Left cardiac atrium (tissue), 4 donors: Measurements from ENCODE around the gene ADM5. TPM values are rescaled to one million over a fixed set of nuclear protein-coding genes. Genes with fewer than 3 reads are reported as not detected.

ENCODE experiments used
- ATAC-seq, 2 donors: fragments of 200-7000 bp; cut with Tn5 transposase; one replicate each; pipeline ENCODE4 v1.9.1; 2020; ENCODE audit warnings: mild to moderate bottlenecking in 2 of 2, moderate library complexity in 2 of 2
- DNase-seq: peaks from one replicate; pipeline ENCODE4 v3.0.0-alpha.2; 2020
- intact Hi-C, 2 donors: fragments of 100-400 bp; cut with DNase I; formaldehyde crosslinking; loops; one replicate each; pipeline versions ENCODE4 v1.14.1 to v1.15.1; 2022 to 2023
- long read RNA-seq: library from polyadenylated mRNA; unstranded; transcript quantifications from one replicate; pipeline ENCODE4 v2.0.0, GENCODE V29; 2021
- total RNA-seq, 2 donors: library from RNA; stranded (reverse); fragmentation: NEBNext Ultra II Directional; extraction: Animal tissue kit (Norgen Biotek cat#: 25700); gene quantifications; one replicate each; pipeline ENCODE4 v1.2.1, GENCODE V29; 2021
- donor health status: DM: no; HTN: yes; CAD: no.
- donor health status: DM: no; HTN: yes; CAD: no; lungs with severe emphysema.
- donor health status: DM: yes; HTN: yes; CAD: no.
- donor health status: Dilated cardiomyopathy.

Gene ADM5, protein sequence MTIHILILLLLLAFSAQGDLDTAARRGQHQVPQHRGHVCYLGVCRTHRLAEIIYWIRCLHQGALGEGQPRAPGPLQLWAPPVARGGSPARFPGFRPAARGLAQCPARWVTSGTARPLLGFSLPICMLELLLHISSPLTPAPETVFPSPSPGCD
- total RNA-seq: 1 to 10 TPM; 1.1 to 1.2 TPM
- long read RNA-seq: 0 reads

DNA sequence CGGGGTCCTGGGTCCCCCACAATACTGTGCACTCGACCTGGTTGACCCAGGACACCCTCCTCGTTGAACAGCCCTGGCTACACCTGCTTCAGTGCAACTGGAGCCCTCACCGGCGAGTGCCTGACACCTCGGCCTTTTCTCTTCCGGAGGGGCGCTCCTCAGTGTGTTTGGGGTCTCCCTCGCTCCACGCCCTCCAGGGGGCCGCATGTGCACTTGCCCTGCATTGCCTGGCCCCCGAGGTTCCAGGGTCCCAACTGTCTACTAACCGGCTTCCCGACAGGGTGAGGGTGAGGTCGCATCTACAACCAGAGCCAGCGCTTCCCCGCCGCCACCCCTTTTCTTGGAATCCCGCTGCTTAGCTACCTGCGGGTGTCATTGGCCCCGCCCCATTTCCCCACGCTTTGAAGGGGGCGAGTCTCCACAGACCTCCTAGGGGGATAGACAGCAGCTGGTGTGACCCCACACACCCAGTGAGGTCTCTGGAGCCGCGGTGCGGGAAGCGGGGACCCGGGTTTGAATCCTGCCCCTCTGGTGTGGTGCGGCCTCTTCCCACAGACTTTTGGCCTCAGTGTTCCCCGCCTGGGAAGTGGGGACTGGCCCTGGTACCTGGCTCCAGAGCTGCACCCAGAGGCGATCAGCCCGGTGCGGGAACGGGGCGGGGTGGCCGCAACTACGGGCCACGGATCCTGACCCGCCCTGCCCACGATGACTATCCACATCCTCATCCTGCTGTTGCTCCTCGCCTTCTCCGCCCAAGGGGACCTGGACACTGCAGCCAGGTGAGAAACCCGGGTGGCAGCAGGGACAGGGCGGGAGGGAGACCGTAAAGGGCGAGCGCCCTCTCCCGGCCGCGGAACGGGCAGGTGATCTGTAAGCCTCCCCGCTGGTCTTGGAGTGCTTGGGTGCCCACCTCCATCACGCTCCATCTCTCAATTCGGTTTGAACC lies at the start of gene ADM5:
ADM5 (plus strand) TSS at position 462 of the 946 bp plus-strand sequence; CDS start at position 706, 244 bp downstream.
- ATAC-seq (peak; percentile 27 to 35), DNase-seq (no peak)
- intact Hi-C loops: loop anchor here (5.0 to 10.0 kb wide), 2 partner anchors 73 to 115 kb away; partner anchors contain the start of gene TSKS (in 1 of the 2)

DNA sequence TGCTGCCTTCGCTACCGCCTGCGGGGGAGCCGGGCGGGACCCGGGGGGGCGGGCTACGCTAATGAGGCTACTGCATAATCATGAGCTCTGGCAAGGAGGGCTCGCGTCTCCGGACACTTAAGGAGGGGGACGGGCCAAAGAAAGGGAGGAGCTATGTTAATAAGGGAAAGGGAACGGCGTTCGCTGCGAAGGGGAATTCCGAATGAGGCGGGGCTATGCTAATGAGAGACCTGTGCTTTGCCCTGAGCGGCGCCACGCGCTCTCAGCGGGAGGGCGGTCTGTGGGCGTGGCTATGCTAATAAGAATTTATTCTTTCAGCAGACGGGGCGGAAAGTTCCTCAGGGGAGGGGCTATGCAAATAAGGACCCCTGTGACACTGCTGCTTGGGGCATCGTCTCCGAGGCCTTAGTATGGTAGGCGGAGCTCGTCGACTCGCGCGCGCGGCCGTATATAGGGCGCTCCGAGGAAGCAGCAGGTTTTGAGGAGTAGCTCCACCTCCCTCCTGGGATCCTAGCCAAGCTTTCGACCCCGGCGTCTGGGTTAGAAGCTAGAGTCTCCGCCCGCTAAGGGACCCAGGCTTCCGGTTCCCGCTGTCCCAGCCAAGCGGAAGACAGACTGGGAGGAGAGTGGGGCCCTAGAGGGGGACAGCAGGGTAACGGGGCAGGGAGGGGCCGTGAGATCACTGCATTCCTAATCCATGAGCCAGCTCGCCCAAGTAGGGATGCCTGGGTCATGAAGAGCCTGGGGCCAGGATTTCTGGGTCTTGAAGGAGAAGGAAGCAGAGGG lies 49.1 kb upstream of the ADM5 start, which contains the start of gene RRAS:
RRAS (minus strand) TSS at position 31 of the 786 bp plus-strand sequence. CDS start 45 bp downstream, outside the sequence.
- DNase-seq (peak; percentile 100), ATAC-seq (peak; percentile 73 to 76)
- intact Hi-C loops: no loop called here

DNA sequence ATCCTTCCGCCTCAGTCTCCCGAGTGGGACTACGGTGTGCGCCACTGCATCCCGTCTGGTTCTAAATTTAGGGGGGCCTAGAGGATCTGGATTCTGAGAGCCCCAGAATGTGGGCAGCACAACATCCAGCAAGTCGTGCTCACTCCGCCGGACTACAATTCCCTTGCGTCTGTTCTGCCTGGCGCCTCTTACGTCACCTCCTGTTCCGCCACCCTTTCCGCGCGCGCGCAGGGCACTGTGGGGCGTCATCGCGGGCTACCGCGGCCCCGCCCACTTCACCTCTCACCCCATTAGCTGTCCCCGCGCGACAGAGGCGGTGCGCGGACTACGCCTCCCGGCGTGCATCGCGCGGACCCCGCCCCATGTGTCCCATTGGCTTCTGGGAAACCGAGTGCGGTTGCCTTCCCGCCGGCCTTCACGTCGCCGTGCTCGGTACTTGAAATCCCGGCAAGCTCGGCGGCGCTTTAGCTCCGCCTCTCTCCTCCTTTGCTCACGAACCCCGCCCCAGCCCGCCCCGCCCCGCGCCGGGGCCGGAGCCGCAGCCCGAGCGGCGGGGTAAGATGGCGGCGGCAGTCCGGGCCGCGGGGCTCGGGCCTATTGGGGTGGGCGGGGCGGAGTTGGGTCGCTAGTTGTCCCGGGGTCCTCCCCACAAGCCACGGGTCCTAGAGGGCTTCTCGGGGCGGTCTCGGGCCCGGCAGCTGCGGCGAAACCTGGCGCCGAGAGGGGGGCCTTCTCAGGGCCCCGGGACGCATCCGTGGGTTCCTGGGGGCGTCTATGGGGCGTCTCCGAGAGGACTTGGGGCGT lies 47.5 kb upstream of the ADM5 start, which contains the start of gene SCAF1:
SCAF1 (plus strand) TSS at position 522 of the 804 bp plus-strand sequence. CDS start 2,818 bp downstream, outside the sequence.
- DNase-seq: peak; percentile 100
- intact Hi-C loops: no loop called here

DNA sequence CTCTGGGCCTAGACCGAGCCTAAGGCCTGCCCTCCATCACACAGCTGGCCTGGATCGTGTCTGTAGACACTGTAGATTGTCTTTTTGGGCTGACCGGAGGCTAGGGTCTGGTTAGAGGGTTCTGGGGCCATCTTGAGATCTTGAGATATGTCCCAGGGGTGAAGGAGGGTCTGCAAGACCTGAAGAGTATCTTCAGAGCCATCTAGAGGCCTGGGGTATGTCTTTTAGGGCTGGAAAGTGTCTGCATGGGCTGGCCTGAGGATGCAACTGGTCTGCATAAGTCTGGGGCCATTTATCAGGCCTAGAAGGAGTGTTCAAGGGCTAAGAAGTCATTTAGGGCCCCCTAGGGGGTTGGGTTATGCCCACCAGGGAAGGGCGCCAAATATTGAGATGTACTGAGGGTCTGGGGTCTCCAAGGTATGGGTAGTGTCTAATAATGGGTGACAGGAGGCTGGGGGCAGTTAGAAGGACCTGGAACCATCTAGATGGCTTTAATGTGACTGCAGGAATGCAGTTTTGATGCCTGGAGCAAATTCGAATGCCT lies 46.8 kb upstream of the ADM5 start:
- ATAC-seq (no peak), DNase-seq (no peak)
- intact Hi-C loops: no loop called here

More for the DNA sequence above, 47.5 kb upstream of the ADM5 start, which contains the start of gene SCAF1:
- peak; percentile 80 to 81 for ATAC-seq

DNA sequence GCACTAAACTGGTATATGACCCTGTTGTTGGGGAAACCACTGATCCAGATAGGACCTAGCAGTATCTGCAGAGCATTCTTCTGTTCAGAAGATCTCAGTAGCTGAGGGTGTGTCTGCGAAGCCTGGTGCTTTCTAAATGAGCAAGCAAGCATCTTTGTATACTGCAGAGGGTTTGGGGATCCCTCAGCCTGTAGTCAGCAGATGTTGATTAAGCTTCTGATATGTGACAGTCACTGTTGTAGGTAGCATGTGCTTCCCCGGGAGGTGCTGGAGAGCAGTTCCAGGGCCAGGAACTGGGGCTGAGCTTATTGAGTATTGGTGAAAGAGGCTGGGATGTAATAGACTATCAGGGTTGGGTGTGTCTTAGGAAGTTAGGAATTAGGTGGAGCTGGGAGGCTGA lies 45.9 kb upstream of the ADM5 start:
- DNase-seq (no peak), ATAC-seq (no peak)
- intact Hi-C loops: no loop called here

DNA sequence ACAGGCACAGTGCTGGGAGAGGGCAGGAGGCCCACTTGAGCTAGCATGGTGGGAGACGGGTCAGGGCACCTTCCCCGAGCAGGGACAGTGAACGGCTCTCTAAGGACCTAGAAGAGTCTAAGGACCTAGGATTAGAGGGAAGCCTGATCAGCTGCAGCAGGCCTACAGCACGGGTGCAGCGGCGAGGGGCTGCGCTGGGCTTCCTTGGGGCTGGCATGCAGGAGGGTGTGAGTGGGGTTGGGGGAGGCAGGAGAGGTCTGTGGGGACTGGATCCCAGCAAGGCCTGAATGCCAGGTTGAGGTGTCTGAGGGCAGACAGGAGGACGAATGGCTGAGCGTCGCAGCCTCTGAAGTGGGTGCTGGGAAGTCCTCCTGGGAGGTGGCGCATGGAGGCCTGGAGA lies 43.8 kb upstream of the ADM5 start:
- ATAC-seq: no peak
- no peak for DNase-seq
- intact Hi-C loops: no loop called here

DNA sequence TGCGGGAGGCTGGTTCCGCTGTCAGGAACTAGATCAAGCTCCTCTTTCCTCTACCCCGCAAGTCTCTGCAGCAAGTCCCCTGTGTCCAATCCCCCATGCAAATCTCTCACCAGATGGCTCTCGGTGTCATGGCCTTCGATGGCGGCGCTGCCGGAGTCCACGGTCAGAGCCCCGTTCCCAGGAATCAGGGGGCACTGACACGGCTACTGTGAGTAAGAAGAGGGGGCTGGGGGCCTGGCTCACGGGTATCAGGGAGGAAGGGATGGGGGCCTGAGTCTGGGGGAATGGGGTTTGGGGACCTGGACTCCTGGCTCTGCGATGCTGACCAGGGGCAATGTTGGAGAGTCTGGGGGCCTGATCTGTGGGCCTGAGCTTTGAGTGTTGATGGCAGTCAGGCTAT lies 43.4 kb upstream of the ADM5 start:
- intact Hi-C loops: no loop called here
- ATAC-seq (no peak), DNase-seq (no peak)

DNA sequence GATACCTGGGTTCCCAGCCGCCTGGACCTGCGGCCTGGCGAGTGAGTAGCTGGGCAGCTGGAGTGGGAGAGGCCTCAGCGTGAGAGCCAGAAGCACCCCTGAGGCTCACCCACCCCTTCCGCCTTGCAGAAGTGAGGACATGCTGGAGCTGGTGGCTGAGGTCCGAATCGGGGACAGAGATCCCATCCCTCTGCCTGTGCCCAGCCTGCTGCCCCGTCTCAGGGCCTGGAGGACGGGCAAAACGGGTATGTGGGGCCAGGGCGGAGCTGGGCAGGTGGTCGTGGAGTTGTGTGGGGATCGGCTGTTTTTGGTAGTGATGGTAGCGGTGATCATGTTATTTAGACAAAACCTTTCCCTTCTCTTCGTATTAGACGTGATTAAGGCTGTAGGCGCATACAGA lies 42.8 kb upstream of the ADM5 start:
- DNase-seq (no peak), ATAC-seq (no peak)
- intact Hi-C loops: no loop called here

DNA sequence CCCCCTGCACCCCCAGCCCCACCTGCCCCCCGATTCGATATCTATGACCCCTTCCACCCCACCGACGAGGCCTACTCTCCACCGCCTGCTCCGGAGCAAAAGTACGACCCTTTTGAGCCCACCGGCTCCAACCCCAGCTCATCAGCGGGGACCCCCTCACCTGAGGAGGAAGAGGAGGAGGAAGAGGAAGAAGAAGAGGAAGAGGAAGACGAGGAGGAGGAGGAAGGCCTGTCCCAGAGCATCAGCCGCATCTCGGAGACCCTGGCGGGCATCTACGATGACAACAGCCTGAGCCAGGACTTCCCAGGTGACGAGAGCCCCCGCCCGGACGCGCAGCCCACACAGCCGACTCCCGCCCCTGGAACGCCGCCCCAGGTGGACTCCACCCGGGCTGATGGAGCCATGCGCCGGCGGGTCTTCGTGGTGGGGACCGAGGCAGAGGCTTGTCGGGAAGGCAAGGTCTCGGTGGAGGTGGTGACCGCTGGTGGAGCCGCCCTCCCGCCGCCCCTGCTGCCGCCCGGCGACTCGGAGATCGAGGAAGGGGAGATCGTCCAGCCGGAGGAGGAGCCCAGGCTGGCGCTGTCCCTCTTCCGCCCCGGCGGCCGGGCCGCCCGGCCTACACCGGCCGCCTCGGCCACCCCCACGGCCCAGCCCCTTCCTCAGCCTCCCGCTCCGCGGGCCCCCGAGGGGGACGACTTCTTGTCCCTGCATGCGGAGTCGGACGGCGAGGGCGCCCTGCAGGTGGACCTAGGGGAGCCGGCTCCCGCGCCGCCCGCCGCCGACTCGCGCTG lies 38.2 kb upstream of the ADM5 start:
- intact Hi-C loops: no loop called here
- ATAC-seq: no peak
- no peak for DNase-seq

DNA sequence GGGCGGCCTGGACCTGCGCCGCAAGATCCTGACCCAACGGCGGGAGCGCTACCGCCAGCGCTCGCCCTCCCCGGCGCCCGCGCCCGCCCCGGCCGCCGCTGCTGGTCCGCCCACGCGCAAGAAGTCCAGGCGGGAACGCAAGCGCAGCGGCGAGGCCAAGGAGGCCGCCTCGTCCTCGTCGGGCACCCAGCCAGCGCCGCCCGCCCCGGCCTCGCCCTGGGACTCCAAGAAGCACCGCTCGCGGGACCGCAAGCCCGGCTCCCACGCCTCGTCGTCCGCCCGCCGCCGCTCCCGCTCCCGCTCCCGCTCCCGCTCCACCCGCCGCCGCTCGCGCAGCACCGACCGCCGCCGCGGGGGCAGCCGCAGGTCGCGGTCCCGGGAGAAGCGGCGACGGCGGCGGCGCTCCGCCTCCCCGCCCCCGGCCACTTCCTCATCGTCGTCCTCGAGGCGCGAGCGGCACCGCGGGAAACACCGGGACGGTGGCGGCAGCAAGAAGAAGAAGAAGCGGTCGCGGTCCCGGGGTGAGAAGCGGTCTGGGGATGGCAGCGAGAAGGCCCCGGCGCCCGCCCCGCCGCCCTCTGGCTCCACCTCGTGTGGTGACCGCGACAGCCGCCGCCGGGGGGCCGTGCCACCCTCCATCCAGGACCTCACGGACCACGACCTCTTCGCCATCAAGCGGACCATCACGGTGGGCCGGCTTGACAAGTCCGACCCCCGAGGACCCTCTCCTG lies 37.4 kb upstream of the ADM5 start:
- ATAC-seq (no peak), DNase-seq (no peak)
- intact Hi-C loops: no loop called here

DNA sequence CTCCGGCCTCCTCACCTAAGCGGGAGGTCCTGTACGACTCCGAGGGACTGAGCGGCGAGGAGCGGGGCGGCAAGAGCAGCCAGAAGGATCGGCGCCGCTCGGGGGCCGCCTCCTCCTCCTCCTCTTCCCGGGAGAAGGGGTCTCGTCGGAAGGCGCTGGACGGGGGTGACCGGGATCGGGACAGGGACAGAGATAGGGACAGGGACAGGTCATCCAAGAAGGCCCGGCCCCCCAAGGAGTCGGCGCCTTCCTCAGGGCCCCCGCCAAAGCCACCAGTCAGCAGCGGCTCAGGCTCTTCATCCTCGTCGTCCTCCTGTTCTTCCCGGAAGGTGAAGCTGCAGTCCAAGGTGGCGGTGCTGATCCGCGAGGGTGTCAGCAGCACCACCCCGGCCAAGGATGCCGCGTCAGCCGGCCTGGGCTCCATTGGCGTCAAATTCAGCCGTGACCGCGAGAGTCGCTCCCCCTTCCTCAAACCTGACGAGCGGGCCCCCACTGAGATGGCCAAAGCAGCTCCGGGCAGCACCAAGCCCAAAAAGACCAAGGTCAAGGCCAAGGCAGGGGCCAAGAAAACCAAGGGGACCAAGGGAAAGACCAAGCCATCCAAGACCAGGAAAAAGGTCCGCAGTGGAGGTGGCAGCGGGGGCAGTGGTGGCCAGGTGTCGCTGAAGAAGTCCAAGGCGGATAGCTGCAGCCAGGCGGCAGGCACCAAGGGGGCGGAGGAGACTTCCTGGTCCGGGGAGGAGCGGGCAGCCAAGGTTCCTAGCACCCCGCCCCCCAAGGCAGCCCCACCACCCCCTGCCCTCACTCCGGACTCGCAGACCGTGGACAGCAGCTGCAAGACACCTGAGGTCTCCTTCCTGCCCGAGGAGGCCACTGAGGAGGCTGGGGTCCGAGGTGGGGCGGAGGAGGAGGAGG lies 36.6 kb upstream of the ADM5 start:
- intact Hi-C loops: no loop called here
- DNase-seq (no peak), ATAC-seq (no peak)

DNA sequence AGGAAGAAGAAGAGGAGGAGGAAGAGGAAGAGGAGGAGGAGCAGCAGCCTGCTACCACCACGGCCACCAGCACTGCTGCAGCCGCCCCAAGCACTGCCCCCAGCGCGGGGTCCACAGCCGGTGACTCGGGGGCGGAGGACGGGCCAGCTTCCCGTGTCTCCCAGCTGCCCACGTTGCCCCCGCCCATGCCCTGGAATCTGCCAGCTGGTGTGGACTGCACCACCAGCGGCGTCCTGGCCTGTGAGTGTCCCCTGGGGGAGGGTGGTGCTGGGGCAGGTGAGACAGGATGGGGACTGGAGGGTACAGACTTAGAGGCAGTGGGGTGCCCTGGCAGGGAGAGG lies 36.0 kb upstream of the ADM5 start:
- intact Hi-C loops: no loop called here
- no peak for DNase-seq
- ATAC-seq: no peak

DNA sequence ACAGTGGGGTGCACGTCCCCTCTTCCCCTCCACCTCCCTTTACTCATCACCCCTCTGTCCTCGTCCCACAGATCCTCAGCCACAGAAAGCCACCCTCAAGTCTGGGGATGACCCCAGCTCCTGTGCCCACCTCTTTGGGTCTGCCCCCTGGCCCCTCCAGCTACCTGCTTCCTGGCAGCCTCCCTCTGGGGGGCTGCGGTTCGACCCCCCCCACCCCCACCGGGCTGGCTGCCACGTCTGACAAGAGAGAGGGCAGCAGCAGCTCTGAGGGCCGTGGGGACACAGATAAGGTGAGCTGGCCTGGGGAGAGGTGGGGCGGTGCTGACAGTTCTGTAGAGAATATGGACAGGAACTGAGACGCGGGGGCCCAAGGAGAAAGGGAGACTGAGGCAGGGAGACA lies 34.8 kb upstream of the ADM5 start:
- intact Hi-C loops: no loop called here
- ATAC-seq (no peak), DNase-seq (no peak)

DNA sequence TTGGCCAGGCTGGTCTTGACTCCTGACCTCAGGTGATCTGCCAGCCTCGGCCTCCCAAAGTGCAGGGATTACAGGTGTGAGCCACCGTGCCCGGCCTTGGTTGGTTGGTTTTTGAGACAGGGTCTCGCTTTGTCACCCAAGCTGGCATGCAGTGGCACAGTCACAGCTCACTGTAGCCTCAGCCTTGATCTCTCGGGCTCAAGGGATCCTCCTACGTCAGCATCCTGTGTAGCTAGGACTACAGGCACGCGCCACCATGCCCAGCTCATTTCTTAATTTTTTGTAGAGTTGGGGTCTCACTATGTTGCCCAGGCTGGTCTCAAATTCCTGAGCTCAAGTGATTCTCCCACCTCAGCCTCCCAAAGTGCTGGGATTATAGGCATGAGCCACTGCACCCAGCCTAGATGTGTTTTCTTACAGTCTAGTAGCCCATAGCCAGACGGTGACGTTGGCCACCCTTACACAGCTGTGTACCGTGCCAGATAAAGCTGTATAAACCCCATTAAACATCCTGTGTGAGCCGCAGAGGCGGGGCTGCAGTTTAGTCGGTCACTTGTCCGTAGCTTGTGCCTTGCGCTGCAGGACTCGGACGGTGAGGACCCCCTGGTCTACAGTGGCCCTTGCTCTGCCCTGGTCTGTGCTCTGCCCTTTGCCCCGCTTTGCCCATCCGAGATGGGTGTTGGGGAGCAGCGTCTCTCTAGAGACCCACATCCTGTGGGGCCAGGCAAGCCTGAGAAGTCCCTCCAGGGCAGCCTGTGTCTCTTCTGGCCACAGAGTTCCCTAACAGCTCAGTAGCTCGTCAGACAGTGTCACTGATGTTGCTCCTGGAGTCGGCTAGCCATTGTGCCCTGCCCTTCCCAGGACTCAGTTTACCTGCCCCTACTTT lies 33.6 kb upstream of the ADM5 start:
- DNase-seq (no peak), ATAC-seq (no peak)
- intact Hi-C loops: no loop called here

DNA sequence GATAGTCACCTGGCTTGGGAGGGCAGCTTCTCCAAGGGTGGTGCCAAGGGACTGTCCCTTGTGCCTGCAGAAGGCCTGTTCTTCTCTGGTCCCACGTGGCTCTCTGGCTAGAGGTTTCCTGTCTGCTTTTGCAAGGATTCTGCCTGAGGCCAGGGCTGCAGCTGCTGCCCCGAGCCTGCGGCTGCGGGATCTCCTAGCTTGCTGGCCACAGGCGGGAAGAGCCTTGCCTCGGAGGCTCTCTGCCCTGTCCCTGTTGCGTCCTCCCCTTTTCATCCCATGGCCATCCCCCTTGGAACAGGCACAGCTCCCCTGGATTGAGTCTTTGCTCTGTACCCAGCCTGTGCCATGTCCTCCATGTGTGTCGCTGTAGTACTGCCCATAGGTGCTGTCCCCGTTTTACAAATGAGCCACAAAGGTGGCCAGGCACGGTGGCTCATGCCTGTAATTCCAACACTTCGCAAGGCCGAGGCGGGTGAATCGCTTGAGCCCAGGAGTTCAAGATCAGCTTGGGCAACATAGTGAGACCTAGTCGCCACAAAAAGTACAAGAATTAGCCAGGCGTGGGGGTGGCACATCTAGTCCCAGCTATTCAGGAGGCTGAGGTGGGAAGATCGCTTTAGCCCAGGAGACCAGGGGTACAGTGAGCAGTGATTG lies 32.8 kb upstream of the ADM5 start:
- DNase-seq (no peak), ATAC-seq (no peak)
- intact Hi-C loops: no loop called here
